G401 (cell line): Measurements from ENCODE around the gene CNNM2. TPM values are rescaled to one million over a fixed set of nuclear protein-coding genes. Genes with fewer than 3 reads are reported as not detected.
"Not testable (repeated sequence)": the region's sequence is repeated elsewhere in the genome, so short reads cannot be mapped to it uniquely, and the experiment has no call there.

Source experiments
- DNase-seq: peaks from one replicate; pipeline ENCODE4 v3.0.0-alpha.2; 2015; ENCODE audit warnings: low spot score
- in situ Hi-C: cut with HindIII; loops from 2 replicates; pipeline ENCODE4 v1.10.0; 2016; ENCODE audit warnings: low sequenced_read_pairs, mixed read lengths
- total RNA-seq: library from RNA; depleted of rRNA; stranded (reverse); fragments of >200 nt; shearing (Covaris generic); gene quantifications from 2 replicates; pipeline ENCODE4 v1.2.3, GENCODE V29; 2014

Gene CNNM2
- total RNA-seq, 1 experiment from 2014 or later = 15.5 TPM

DNA sequence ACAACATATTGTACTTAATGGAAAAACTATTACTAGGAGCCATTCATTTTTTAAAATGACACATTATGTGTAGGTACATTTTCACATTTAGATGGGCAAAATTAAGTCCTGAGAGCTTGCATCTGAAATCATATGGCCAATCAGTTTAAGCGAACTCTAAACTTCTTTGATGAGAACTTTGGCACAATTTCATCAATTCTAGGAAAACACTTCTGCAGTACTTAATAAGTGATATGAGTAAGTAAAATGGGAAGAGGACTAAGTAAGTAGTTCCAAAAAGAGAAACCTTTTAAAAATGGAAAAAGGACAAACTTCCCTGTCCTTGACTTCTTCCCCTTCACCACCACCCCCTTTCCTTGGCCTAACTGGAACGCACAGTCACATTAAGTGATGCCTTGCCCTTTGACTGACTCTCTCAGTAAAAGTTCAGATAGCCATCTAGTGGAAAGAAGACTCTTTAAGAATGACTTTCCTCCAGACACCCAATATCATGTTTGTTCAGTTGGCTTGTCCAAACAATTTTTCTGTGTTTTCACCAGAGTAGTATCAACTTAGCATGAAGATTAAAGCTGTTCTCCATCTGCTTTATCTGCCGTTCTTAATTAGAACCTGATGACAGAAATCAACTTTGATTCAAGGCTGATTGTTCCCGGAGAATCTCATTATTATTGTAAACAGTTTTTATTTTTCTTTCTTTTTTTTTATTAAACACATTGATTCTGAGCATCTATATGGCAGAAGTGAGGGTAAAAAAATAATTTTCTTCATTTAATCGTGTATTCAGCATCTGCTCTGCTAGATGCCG, 45.1 kb downstream of the CNNM2 start:
- no peak for DNase-seq
- in situ Hi-C loops = no loop called here

DNA sequence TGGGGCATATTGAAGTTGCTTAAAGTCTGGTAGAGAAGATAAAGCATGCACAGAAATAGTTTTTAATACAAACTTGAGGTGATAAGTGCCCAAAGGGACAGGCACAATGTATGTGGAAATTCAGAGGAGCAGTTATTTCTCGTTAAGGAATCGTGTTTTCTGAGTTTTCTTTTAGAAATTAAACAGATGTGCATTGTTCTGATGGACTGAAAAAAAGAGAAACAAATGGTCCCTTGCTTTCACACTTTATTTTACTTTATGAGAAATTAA, 45.6 kb downstream of the CNNM2 start:
- DNase-seq = no peak
- in situ Hi-C loops = no loop called here

DNA sequence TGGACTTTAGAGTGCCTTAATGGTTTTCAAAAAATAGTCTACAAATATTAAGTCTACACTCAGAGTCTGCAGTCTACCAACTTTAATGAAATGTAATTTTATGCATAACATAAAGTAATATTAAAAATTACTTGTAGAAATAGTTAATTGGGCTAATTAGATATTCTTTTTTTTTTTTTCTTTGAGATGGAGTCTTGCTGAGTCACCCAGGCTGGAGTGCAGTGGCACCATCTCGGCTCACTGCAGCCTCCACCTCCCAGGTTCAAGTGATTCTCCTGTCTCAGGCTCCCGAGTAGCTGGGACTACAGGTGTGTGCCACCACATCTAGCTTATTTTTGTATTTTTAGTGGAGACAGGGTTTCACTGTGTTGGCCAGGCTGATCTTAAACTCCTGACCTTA, 46.0 kb downstream of the CNNM2 start:
- in situ Hi-C loops, DNase-seq: not testable (repeated sequence)

- in situ Hi-C loops = no loop called here
- DNase-seq = no peak
Observed at GRCh38 chr10:102964713-102965112, 46.6 kb downstream of the CNNM2 start.

DNA sequence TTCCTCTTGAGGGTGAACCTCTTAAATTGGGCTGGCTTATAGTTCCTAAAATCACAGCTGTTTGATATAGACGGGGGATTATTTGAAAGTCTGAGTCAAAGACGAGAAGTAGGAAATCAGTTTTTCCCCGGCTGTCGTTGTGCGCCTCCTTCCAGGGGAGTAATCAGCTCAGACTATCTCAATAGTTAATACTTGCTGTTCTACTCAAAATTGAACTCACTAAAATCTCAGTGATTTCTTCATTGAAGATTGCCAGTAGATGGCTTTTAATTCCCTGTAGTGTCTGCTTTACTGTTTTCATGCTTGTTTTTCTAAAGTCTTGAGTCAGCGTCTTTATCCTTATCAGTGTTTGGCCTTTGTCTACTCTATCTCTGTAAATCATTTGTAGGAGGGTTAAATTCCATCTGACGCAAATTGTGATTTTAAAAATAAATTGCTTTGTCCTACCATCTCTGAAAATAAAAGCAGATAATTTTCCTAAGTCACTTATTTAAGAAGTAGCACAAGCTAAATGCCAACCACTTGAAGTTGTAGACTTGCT, 47.3 kb downstream of the CNNM2 start:
- in situ Hi-C loops = no loop called here
- DNase-seq = no peak

DNA sequence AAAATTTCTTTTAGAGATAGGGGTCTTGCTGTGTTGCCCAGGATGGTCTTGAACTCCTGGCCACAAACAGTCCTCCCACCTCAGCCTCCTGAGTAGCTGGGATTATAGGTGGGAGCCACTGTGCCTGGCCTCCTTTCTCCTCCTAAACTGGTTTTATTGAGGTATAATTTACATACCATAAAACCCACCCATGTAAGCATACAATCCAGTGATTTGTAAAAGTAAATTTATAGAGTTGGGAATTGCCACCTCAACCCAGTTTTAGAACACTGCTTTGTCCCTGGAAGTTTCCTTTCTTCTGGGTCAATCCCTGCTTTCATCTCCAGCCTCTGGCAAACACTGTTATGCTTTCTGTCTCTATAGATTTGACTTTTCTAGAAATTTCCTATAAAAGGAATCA, 49.0 kb downstream of the CNNM2 start:
- in situ Hi-C loops = no loop called here
- DNase-seq = no peak

DNA sequence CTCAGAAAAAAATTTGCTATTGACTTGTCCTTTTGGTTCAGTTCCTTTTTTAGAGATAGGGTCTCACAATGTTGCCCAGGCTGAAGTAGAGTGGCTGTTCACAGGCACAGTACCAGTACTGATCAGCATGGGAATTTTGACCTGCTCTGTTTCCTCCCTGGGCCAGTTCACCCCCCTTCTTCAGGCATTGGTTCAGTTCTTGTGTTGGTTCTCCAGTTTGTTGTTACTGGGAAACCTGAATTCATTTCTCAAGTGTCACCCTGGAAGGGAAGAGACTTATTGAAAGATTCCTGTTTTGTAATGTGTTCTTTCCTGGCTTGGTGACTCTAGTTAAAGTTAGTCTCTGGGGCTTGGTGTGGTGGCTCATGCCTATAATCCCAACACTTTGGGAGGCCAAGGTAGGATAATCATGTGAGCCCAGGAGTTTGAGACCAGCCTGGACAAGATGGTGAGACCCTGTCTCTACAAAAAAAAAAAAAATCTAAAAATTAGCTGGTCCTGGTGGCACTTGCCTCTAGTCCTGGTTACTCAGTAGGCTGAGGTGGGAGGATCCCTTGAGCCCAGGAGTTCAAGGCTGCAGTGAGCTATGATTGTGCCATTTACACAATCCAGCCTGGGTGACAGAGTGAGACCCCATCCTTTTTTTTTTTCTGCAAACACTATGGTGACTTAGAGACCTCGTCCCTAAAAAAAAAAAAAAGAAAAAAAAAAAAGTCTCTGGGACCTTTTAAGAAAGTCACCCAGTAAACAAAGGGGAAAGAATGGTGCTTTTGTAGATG, 52.7 kb downstream of the CNNM2 start:
- no peak for DNase-seq

GRCh38 chr10:102975483-102976379, 57.6 kb downstream of the CNNM2 start:
- no peak for DNase-seq
- in situ Hi-C loops = no loop called here

More for the DNA sequence above, 52.7 kb downstream of the CNNM2 start:
- in situ Hi-C loops = no loop called here

- in situ Hi-C loops, DNase-seq: not testable (repeated sequence)
Observed at GRCh38 chr10:102976380-102976726, 58.3 kb downstream of the CNNM2 start.

GRCh38 chr10:102982296-102982695, 64.2 kb downstream of the CNNM2 start:
- in situ Hi-C loops = no loop called here
- DNase-seq = peak; percentile 15

DNA sequence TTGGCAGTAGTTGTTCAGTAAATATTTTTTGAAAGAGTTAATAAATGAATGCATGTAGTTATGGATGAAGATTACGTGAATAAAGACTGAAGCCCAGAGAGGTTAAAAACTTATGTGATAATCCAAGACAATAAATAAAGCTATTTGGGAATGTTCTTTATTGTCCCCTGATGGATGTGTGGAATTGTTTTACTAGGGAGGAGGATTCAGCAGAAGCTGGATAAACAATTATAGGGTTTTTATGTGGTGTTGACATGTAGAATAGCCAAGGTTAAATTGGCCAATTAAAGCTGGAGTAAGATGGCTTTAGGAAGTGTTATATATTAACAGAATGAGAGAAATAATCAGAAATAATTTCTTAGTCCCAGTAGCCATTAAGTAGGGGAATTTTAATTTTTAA, 66.0 kb downstream of the CNNM2 start:
- no peak for DNase-seq
- in situ Hi-C loops = no loop called here

- in situ Hi-C loops = no loop called here
- no peak for DNase-seq
Observed at GRCh38 chr10:102985811-102986210, 67.7 kb downstream of the CNNM2 start.

DNA sequence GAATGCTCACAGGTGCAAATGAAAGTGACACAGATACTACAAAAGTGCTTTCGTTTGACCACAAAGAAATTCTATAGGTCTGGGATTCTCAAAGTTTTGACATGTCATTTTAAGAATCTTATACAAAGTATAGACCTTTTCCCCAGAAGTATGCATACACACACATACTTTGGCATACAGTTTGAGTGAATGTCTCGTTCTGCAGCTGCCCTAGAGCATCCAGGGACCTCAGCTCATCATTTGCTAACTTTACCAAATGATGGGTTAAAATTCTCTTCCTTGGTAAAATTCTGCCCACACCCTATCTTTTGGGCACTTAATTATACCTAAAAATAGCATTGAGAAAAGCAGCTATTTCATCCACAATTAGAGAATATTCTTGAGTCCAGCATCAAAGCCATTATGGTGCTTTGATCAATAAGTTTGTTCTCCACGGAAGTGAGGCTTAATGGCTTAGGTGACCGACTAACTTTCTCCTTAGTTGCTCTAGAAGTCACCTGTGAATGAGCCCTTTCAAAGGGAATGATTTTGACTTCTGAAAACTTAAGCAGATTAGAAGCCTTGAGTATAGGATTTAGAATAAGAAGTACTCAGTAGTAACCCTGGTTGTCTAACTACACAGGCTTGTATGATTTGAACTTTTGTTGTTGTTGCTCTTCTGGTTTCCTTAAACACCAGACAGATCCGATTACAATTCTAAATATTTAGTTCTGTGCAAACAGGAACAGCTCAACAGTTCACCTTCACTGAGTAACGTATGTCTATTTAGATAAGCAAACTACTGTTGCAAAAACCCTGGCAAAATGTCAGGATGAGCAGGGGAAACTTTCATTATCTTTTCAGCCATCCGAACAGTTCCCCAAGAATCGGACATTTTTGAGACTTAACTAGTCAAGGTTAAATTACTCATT, 70.6 kb downstream of the CNNM2 start:
- in situ Hi-C loops = no loop called here
- no peak for DNase-seq

DNA sequence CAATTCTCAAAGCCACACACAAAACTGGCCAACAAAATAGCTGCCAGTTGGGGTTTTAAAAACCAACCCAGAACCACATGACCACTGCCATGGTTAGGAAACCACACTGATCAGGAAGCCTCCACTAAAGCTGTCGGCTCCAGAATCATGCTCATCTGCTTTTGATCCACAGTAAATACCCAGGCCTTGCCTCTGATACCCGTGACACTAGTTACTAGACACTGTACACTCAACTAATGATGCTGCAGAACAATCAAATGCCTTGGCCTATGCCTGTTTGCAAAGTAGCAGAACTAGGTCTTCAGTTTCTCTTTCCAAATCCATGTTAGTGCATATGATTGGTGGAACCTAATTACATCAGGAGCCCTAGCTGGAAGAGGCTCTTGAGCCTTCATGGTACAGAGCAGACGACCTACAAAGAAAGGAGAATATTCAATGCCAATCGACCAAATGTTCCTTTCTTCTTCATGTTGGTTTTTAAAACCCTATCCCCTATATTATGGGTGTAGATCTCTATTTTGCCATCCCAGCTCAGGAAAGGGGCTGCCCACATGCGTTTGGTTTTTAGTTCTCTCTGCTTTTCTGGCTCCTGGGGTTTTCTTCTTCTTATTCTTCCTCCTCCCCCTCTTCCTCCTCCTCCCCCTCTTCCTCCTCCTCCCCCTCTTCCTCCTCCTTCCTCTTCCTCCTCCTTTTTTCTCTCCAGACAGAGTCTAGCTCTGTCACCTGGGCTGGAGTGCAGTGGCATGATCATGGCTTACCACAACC, 76.6 kb downstream of the CNNM2 start:
- in situ Hi-C loops = no loop called here
- no peak for DNase-seq

GRCh38 chr10:102996876-102997275, 78.8 kb downstream of the CNNM2 start:
- in situ Hi-C loops = no loop called here
- DNase-seq = no peak

- DNase-seq = no peak
- in situ Hi-C loops = no loop called here
Observed at GRCh38 chr10:102997998-102998397, 79.9 kb downstream of the CNNM2 start.

- DNase-seq = no peak
- in situ Hi-C loops = no loop called here
Observed at GRCh38 chr10:102998399-102998907, 80.4 kb downstream of the CNNM2 start.

DNA sequence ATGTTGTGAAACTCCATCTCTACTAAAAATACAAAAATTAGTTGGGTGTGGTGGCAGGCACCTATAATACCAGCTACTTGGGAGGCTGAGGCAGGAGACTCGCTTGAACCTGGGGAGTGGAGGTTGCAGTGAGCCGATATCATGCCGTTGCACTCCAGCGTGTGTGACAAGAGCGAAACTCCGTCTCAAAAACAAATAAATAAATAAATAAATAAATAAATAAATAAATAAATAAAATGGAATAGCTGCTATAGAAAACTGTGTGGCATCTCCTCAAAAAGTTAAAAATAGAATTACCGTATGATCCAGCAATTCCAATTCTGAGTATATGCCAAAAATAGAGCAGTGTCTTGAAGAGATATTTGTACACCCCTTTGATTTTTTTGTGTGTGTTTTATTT, 82.0 kb downstream of the CNNM2 start:
- in situ Hi-C loops, DNase-seq: not testable (repeated sequence)
